ENCODE data around the gene ZDHHC9.

ZDHHC9 gene

DNA sequence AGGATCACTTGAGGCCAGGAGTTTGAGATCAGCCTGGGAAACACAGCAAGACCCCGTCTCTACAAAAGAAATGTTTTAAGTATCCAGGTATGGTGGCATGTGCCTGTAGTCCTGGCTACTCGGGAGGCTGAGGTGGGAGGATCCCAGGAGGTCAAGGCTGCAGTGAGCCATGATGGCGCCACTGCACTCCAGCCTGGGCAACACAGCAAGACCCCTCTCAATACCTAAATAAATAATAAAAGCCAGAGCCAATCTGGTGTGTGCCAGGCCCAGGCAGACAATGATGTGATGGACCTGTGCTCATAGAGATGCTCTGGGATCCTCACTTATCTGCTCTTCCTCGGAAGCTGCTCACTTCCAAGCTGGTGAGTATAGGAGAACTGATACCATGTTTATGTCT lies 82.1 kb downstream of the ZDHHC9 start:
- no peak for DNase-seq (ENCODE audit: low spot score)

GRCh38 chrX:129760981-129761380 lies 82.7 kb downstream of the ZDHHC9 start:
- DNase-seq (ENCODE audit: low spot score) = no peak

- no peak for DNase-seq (ENCODE audit: low spot score)
Observed at GRCh38 chrX:129760155-129760554, 83.5 kb downstream of the ZDHHC9 start.

GRCh38 chrX:129759576-129760061 lies 84.1 kb downstream of the ZDHHC9 start:
- peak; percentile 51 for DNase-seq (ENCODE audit: low spot score)

GRCh38 chrX:129755779-129756650 lies 87.7 kb downstream of the ZDHHC9 start:
- DNase-seq (ENCODE audit: low spot score) = no peak

DNA sequence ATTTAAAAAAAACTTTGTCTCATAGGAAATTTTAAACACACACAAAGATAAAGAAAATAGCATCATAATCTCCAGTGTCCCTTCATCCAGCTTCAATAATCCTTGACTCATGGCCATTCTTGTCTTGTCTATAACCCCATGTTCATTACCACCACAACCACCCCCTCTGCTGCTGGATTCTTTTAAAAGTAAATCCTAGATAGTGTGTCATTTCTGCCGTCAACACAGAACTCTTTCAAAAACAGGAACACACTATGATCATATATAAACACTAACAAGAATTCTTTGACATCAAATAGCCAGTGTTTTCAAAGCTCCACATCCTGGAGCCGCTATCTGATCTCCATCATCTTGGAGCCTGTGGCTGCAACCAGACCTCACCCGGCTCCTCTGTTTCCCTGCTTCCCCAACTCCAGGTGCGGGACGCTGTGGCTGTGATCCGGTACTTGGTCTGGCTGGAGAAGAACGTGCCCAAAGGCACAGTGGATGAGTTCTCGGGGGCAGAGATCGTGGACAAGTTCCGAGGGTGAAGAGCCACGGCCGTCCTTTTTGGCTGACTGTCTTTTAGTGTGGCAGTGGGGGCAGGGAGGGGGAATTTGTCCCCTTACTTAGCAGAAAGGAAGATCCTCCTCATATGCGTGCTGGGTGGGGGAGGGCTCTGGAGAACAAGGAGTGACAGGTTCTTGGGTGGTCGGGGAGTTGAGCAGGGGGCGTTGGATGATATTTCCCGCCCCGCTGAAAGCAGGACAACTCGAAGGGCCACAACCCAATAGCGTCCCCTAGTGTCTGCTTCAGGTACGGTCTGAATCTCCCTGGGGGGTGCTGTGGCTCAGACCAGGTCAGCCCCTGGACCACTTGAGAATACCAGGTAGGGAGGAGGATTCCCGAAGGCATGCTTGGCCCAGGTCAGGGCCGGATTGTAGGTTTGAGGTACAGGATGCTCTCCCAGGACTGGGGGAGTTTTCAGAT lies 89.3 kb downstream of the ZDHHC9 start:
- DNase-seq (ENCODE audit: low spot score) = no peak
